Measurements from ENCODE around the gene DNAJC10. TPM values are rescaled to one million over a fixed set of nuclear protein-coding genes. Genes with fewer than 3 reads are reported as not detected.
"Not testable (repeated sequence)": the region's sequence is repeated elsewhere in the genome, so short reads cannot be mapped to it uniquely, and the experiment has no call there.

The DNAJC10 gene
- total RNA-seq, 1 donor from 2014 or later = 174 TPM

DNA sequence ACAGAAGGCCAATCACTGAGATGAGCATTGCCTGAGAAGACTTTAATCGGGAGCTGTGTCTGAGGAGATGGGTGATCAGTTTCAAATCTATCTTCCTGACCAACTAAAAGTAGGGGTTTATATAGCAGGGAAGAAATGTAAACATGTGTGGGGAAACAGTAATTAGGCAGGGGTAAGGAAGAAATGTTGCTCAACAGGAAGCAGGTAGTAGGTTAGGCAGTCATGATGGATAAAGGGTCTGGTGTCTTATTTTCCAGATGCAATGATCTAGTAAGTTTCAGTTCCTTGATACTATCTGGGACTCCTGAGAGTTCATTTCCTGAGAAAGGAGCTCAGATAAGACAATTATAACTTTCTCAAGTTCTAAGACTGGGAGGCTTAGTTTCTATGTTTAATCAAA lies 33.8 kb upstream of the DNAJC10 start:
- no peak for TF ChIP-seq EZH2 (IDR thresholded peaks at IDR 0.05)
- TF ChIP-seq, protein P1, sequence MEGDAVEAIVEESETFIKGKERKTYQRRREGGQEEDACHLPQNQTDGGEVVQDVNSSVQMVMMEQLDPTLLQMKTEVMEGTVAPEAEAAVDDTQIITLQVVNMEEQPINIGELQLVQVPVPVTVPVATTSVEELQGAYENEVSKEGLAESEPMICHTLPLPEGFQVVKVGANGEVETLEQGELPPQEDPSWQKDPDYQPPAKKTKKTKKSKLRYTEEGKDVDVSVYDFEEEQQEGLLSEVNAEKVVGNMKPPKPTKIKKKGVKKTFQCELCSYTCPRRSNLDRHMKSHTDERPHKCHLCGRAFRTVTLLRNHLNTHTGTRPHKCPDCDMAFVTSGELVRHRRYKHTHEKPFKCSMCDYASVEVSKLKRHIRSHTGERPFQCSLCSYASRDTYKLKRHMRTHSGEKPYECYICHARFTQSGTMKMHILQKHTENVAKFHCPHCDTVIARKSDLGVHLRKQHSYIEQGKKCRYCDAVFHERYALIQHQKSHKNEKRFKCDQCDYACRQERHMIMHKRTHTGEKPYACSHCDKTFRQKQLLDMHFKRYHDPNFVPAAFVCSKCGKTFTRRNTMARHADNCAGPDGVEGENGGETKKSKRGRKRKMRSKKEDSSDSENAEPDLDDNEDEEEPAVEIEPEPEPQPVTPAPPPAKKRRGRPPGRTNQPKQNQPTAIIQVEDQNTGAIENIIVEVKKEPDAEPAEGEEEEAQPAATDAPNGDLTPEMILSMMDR (IDR thresholded peaks at IDR 0.05) = no peak
- no peak for TF ChIP-seq EZH2phosphoT487 (IDR thresholded peaks at IDR 0.05)
- Mint-ChIP-seq H3K9me3 (peaks cover 6% of the 10 kb centered on the region), H3K27ac (no peak overlapping the region)

DNA sequence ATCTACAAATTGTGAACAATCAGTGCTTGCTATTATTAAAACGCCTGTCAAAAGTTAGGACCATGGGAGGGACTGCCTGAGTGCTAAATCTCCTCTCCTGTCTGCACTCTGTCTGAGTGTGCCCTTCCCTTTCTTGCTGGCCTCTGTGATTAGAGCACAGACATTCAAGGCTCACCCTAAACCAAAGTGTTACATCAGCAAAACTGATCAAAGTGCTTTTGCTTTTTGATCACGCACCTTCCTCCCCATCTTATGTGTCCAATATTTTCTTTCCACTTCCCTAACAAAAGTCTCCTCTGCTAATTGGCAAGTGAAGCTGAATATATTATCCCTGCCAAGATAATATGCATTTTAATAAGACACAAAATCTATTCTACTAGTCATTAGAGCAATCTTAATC lies 30.5 kb upstream of the DNAJC10 start:
- no peaks in the 10 kb centered on the region for H3K27me3 Mint-ChIP-seq (ENCODE audit: insufficient read depth, low read depth)
- H3K27ac Mint-ChIP-seq = no peak overlapping the region
- no peaks in the 10 kb centered on the region for H3K9me3 ChIP-seq (ENCODE audit: low read depth)
- DNase-seq (ENCODE audit: low spot score) = no peak
- H3K4me3 Mint-ChIP-seq = no peak overlapping the region
- H3K4me3 ChIP-seq = no peak overlapping the region
- H3K9ac ChIP-seq = no peak overlapping the region
- no peaks in the 10 kb centered on the region for H3F3A ChIP-seq (ENCODE audit: low read depth)
- H3K27ac ChIP-seq = no peak overlapping the region
- no peak overlapping the region for H3K4me2 ChIP-seq
- H3K79me2 ChIP-seq (ENCODE audit: low read depth) = no peaks in the 10 kb centered on the region
- H3K36me3 ChIP-seq = no peaks in the 10 kb centered on the region
- H4K20me1 ChIP-seq (ENCODE audit: low read depth) = no peaks in the 10 kb centered on the region
- H3K36me3 Mint-ChIP-seq = no peaks in the 10 kb centered on the region
- H3K4me1 Mint-ChIP-seq = no peaks in the 10 kb centered on the region
- H3K27me3 ChIP-seq = no peaks in the 10 kb centered on the region
- H2AFZ ChIP-seq (replicated peaks) = no peak overlapping the region
- H3K9me3 Mint-ChIP-seq = peaks cover 11% of the 10 kb centered on the region
- TF ChIP-seq, protein P1 (IDR thresholded peaks at IDR 0.05) = no peak
- no peak for TF ChIP-seq EZH2 (IDR thresholded peaks at IDR 0.05)
- TF ChIP-seq EZH2phosphoT487 (IDR thresholded peaks at IDR 0.05) = no peak
- no peaks in the 10 kb centered on the region for H3K4me1 ChIP-seq

More for the DNA sequence above, 33.8 kb upstream of the DNAJC10 start:
- no peaks in the 10 kb centered on the region for H3K27me3 Mint-ChIP-seq (ENCODE audit: insufficient read depth, low read depth)
- Histone ChIP-seq H3K27ac (no peak overlapping the region), H2AFZ (replicated peaks) (no peak overlapping the region), H3K36me3 (no peaks in the 10 kb centered on the region), H3K4me2 (no peak overlapping the region), H3K9ac (no peak overlapping the region), H3K4me3 (no peak overlapping the region), H3F3A (ENCODE audit: low read depth) (no peaks in the 10 kb centered on the region), H3K4me1 (no peaks in the 10 kb centered on the region), H3K9me3 (ENCODE audit: low read depth) (no peaks in the 10 kb centered on the region), H3K79me2 (ENCODE audit: low read depth) (no peaks in the 10 kb centered on the region), H4K20me1 (ENCODE audit: low read depth) (no peaks in the 10 kb centered on the region), H3K27me3 (no peaks in the 10 kb centered on the region)
- no peaks in the 10 kb centered on the region for H3K4me1 Mint-ChIP-seq
- no peak for DNase-seq (ENCODE audit: low spot score)
- no peak overlapping the region for H3K4me3 Mint-ChIP-seq
- H3K36me3 Mint-ChIP-seq = no peaks in the 10 kb centered on the region

DNA sequence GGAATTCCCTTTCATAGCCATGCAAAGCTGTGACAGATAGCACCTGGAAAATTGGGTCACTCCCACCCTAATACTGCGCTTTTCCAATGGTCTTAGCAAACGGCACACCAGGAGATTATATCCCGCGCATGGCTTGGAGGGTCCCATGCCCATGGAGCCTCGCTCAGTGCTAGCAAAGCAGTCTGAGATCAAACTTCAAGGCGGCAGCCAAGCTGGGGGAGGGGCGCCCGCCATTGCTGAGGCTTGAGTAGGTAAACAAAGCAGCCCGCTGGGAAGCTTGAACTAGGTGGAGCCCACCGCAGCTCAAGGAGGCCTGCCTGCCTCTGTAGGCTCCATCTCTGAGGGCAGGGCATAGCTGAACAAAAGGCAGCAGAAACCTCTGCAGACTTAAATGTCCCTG lies 29.3 kb upstream of the DNAJC10 start:
- H3K27me3 ChIP-seq; H3K4me3 Mint-ChIP-seq; H3K9me3 ChIP-seq (ENCODE audit: low read depth); H3K27ac ChIP-seq; H3K4me1 Mint-ChIP-seq; H3K27ac Mint-ChIP-seq; H3K4me1 ChIP-seq; H3K9ac ChIP-seq; H3K4me2 ChIP-seq; H3K36me3 ChIP-seq; H3K36me3 Mint-ChIP-seq; H3K27me3 Mint-ChIP-seq (ENCODE audit: insufficient read depth, low read depth); H3F3A ChIP-seq (ENCODE audit: low read depth); H3K4me3 ChIP-seq; H3K79me2 ChIP-seq (ENCODE audit: low read depth); H4K20me1 ChIP-seq (ENCODE audit: low read depth); DNase-seq (ENCODE audit: low spot score); H2AFZ ChIP-seq (replicated peaks): not testable (repeated sequence)
- H3K9me3 Mint-ChIP-seq = peaks cover 13% of the 10 kb centered on the region

DNA sequence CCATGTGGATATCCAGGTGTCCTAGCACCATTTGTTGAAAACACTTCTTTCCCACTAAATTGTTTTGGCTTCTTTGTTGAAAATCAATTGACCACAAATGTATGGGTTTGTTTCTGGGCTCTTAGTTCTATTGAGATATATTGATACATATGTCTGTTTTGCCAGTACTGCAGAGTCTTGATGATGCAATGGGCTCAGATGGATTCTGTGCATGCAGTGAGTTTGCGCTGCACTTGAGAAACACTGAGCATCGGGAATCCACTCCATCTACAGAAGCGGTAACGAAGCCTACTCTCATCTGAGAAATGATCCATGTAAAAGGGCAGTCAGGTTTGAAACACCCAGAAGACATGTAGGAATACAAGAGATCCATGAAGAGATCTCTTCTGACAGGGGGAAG lies 21.9 kb upstream of the DNAJC10 start:
- Histone ChIP-seq H3F3A (ENCODE audit: low read depth) (no peaks in the 10 kb centered on the region), H3K27me3 (no peaks in the 10 kb centered on the region), H2AFZ (replicated peaks) (peak overlapping the region; percentile 30), H3K4me1 (no peaks in the 10 kb centered on the region), H3K4me3 (no peak overlapping the region), H3K79me2 (ENCODE audit: low read depth) (no peaks in the 10 kb centered on the region), H3K9ac (no peak overlapping the region), H4K20me1 (ENCODE audit: low read depth) (no peaks in the 10 kb centered on the region), H3K27ac (no peak overlapping the region), H3K36me3 (no peaks in the 10 kb centered on the region), H3K9me3 (ENCODE audit: low read depth) (no peaks in the 10 kb centered on the region), H3K4me2 (no peak overlapping the region)
- Mint-ChIP-seq H3K27ac (no peak overlapping the region), H3K27me3 (ENCODE audit: insufficient read depth, low read depth) (peaks cover 2% of the 10 kb centered on the region), H3K4me3 (no peak overlapping the region), H3K4me1 (no peaks in the 10 kb centered on the region), H3K36me3 (no peaks in the 10 kb centered on the region), H3K9me3 (peaks cover 4% of the 10 kb centered on the region)
- no peak for DNase-seq (ENCODE audit: low spot score)
- TF ChIP-seq, protein P1 (IDR thresholded peaks at IDR 0.05) = no peak
- TF ChIP-seq EZH2phosphoT487 (IDR thresholded peaks at IDR 0.05) = no peak
- TF ChIP-seq EZH2 (IDR thresholded peaks at IDR 0.05) = no peak

Measured in neural progenitor cell (in vitro differentiated cells).